ENCODE measurements around the gene RWDD4. TPM values are rescaled to one million over a fixed set of nuclear protein-coding genes. Genes with fewer than 3 reads are reported as not detected.

RWDD4 gene
- total and polyA plus RNA-seq, 2 of the 4 experiments (the other 2 are of a cell fraction), result 8.5 to 8.8 TPM

DNA sequence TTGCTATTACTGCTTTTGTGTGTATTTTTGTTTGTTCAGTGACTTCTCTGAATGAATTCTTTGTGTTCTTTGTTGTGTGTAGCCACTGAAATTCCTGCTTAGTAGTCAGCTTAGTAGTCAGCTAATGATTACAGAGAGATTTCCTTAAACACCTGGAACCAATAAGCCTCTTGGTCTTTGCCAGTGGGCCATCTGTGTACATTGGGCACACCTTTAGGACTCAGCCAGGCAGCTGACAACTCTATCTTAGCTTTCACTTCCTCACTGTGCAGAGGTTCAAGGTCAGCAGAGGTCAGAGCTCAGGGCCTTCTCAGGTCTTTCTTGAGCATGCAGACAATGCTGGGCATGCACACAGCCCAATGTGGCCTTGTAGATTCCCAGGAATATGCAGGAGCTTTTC lies 59.3 kb downstream of the RWDD4 start:
- POLR2A ChIA-PET (ENCODE audit: unreplicated experiment), result no interaction called here
- intact Hi-C loops (cut with micrococcal nuclease), result no loop called here
- DNase-seq, result no peak

More for the DNA sequence above, 59.3 kb downstream of the RWDD4 start:
- H4K91ac ChIP-seq (ENCODE audit: insufficient read depth, low read depth, low read length), result no peak overlapping the region
- no peak overlapping the region for H2AFZ ChIP-seq (replicated peaks; ENCODE audit: low read length, poor library complexity)
- dilution Hi-C loops (cut with HindIII; ENCODE audit: low sequenced_read_pairs, unreplicated experiment), result no loop called here
- H3K4me3 ChIP-seq (ENCODE audit: insufficient read depth, low read depth, low read length), result no peak overlapping the region
- H2BK120ac ChIP-seq (ENCODE audit: low read depth, low read length), result no peak overlapping the region
- H3K4me1 ChIP-seq (ENCODE audit: control insufficient read depth, insufficient read depth, low read length), result peaks cover 2% of the 10 kb centered on the region; the same call in 1 of the 2 replicates
- no peak overlapping the region for H2BK15ac ChIP-seq (ENCODE audit: low read depth, low read length)
- no peak for TF ChIP-seq NFE2L2 (IDR thresholded peaks at IDR 0.05; ENCODE audit: low read depth, low read length)
- TF ChIP-seq SMC3 (IDR thresholded peaks at IDR 0.05; ENCODE audit: low read depth, low read length), result no peak
- no peak for TF ChIP-seq POLR2A (IDR thresholded peaks at IDR 0.05; ENCODE audit: low read depth, low read length)
- TF ChIP-seq MXI1 (IDR thresholded peaks at IDR 0.05; ENCODE audit: borderline replicate concordance, low read depth, low read length), result no peak
- TF ChIP-seq, protein P1, sequence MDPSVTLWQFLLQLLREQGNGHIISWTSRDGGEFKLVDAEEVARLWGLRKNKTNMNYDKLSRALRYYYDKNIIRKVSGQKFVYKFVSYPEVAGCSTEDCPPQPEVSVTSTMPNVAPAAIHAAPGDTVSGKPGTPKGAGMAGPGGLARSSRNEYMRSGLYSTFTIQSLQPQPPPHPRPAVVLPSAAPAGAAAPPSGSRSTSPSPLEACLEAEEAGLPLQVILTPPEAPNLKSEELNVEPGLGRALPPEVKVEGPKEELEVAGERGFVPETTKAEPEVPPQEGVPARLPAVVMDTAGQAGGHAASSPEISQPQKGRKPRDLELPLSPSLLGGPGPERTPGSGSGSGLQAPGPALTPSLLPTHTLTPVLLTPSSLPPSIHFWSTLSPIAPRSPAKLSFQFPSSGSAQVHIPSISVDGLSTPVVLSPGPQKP (IDR thresholded peaks at IDR 0.05; ENCODE audit: borderline replicate concordance, low read depth, low read length), result no peak
- TF ChIP-seq RFX5 (IDR thresholded peaks at IDR 0.05; ENCODE audit: low read depth, low read length), result no peak
- TF ChIP-seq CHD1 (IDR thresholded peaks at IDR 0.05; ENCODE audit: low read depth, low read length), result no peak
- TF ChIP-seq RCOR1 (IDR thresholded peaks at IDR 0.05; ENCODE audit: insufficient replicate concordance, low read length), result no peak
- TF ChIP-seq CEBPB (IDR thresholded peaks at IDR 0.05; ENCODE audit: low read depth, low read length), result no peak
- TF ChIP-seq FOS (IDR thresholded peaks at IDR 0.05; ENCODE audit: low read depth, low read length), result no peak
- TF ChIP-seq, protein P2, sequence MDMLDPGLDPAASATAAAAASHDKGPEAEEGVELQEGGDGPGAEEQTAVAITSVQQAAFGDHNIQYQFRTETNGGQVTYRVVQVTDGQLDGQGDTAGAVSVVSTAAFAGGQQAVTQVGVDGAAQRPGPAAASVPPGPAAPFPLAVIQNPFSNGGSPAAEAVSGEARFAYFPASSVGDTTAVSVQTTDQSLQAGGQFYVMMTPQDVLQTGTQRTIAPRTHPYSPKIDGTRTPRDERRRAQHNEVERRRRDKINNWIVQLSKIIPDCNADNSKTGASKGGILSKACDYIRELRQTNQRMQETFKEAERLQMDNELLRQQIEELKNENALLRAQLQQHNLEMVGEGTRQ (IDR thresholded peaks at IDR 0.05; ENCODE audit: low read depth, low read length), result no peak
- TF ChIP-seq, protein P3, sequence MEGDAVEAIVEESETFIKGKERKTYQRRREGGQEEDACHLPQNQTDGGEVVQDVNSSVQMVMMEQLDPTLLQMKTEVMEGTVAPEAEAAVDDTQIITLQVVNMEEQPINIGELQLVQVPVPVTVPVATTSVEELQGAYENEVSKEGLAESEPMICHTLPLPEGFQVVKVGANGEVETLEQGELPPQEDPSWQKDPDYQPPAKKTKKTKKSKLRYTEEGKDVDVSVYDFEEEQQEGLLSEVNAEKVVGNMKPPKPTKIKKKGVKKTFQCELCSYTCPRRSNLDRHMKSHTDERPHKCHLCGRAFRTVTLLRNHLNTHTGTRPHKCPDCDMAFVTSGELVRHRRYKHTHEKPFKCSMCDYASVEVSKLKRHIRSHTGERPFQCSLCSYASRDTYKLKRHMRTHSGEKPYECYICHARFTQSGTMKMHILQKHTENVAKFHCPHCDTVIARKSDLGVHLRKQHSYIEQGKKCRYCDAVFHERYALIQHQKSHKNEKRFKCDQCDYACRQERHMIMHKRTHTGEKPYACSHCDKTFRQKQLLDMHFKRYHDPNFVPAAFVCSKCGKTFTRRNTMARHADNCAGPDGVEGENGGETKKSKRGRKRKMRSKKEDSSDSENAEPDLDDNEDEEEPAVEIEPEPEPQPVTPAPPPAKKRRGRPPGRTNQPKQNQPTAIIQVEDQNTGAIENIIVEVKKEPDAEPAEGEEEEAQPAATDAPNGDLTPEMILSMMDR (conservative IDR thresholded peaks at IDR 0.05; ENCODE audit: low read depth, low read length), result no peak
- no peak overlapping the region for H3K4me2 ChIP-seq (ENCODE audit: low read depth, low read length)
- H3K4ac ChIP-seq (ENCODE audit: low read depth, low read length), result no peak overlapping the region
- H4K20me1 ChIP-seq (ENCODE audit: insufficient read depth, low read length), result no peaks in the 10 kb centered on the region
- no peaks in the 10 kb centered on the region for H3K9me3 ChIP-seq (ENCODE audit: control insufficient read depth, insufficient read depth, low read length)
- ATAC-seq (ENCODE audit: low read depth), result no peak
- CTCF ChIA-PET, result interaction anchor here (1.1 kb wide), 1 partner anchor 11 kb away, joined by 3 read pairs; no protein-coding TSS in a partner anchor
- H3K79me1 ChIP-seq (ENCODE audit: low read depth in 1 of 2, low read length in 2 of 2), result no peaks in the 10 kb centered on the region
- H3K14ac ChIP-seq (replicated peaks; ENCODE audit: low read depth, low read length), result no peak overlapping the region
- H3K56ac ChIP-seq (ENCODE audit: extremely low read depth, insufficient read depth, low read length), result no peak overlapping the region
- H3K27ac ChIP-seq (ENCODE audit: insufficient read depth, low read length), result no peak overlapping the region
- H2AK5ac ChIP-seq (ENCODE audit: low read depth, low read length), result no peak overlapping the region
- no peak overlapping the region for H2AK9ac ChIP-seq (replicated peaks; ENCODE audit: low read depth, low read length, poor library complexity)
- H4K5ac ChIP-seq (ENCODE audit: low read depth, low read length), result no peak overlapping the region
- H3K27me3 ChIP-seq (ENCODE audit: control insufficient read depth, insufficient read depth, low read length), result no peaks in the 10 kb centered on the region; the same call in 1 of the 2 replicates
- no peak overlapping the region for H4K8ac ChIP-seq (ENCODE audit: low read depth in 2 of 2, low read length in 2 of 2)
- no peak overlapping the region for H2BK20ac ChIP-seq (ENCODE audit: low read depth, low read length)
- H3K36me3 ChIP-seq (ENCODE audit: control insufficient read depth, insufficient read depth, low read length), result no peaks in the 10 kb centered on the region
- H2BK5ac ChIP-seq (ENCODE audit: low read depth, low read length, poor library complexity, severe bottlenecking), result no peak overlapping the region
- no peak overlapping the region for H3K18ac ChIP-seq (ENCODE audit: low read depth, low read length)
- H3K9me1 ChIP-seq (ENCODE audit: insufficient read depth, low read length), result no peaks in the 10 kb centered on the region
- H3K9ac ChIP-seq (ENCODE audit: low read depth, low read length), result no peak overlapping the region
- BruUV-seq (replicated peaks), result no TSS peak
- in situ Hi-C loops (cut with MboI; ENCODE audit: low sequenced_read_pairs), result loop anchor here (10.0 kb wide), 1 partner anchor 125 kb away; no protein-coding TSS in a partner anchor
- H3K23ac ChIP-seq (ENCODE audit: low read depth, low read length), result no peak overlapping the region
